ENCODE results near the gene PTPN14.
"Not testable (repeated sequence)": the region's sequence is repeated elsewhere in the genome, so short reads cannot be mapped to it uniquely, and the experiment has no call there.

The PTPN14 gene

DNA sequence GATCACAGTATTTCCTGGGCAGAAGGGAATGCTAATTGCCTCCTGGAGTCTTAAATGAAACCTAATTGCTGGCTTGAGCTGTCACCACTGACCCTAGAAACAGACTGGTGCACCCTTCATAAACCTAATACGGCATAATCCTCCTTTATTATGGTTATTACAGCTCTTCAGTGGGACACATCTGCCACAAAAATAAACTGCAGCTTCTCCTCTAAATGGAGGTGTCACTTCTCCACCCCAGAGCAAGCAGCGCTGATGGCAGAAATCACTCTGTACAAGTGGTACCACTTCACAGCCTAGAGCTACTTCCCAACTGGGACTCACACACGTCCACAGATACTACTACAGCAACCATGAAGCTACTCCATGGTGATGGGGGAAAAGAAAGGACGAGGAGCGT lies 11.1 kb downstream of the PTPN14 start:
- no peak for DNase-seq

DNA sequence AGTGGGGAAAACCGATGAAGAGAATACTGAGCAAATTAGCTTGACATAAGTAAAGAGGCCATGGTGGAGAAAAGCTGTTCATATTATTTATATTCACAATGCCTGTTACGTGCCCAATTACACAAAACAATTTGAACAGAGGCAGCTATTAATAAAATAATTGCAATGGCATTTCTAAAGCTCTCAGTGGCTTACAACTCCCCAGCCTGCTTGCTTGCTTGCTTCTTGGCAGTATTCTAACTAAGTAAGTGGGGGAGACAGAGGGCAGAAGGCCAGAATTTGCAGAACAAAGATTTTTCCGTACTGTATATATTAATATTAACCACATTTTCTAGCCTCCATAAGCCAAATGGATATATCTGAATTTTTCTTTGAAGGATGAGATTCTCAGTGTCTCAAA lies 12.9 kb downstream of the PTPN14 start:
- DNase-seq: no peak

DNA sequence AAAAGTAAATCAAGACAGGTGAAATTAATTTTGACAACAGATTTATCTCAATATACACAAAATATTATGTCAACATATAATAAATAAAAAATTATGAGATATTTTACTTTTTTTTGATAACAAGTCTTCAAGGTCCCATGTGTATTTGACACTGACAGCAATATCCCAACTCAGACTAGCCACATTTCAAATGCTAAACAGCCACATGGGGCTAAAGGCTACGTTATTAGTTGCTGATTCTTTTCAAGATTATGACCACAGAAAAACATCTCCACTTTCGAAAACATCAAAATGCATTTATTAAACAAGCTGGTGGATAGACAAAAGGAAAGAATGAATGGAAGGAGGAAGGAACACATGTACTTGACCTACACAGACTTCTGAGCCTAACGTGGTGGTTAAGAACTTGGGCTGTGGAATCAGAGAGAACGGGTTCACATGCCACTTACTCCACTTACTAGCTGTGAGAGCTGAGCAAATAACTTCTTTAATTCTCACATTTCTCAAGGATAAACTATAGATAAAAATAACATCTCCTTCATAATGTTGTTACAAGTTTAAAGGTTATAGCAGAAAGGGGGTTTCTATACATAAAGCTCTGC lies 13.4 kb downstream of the PTPN14 start:
- DNase-seq: no peak

DNA sequence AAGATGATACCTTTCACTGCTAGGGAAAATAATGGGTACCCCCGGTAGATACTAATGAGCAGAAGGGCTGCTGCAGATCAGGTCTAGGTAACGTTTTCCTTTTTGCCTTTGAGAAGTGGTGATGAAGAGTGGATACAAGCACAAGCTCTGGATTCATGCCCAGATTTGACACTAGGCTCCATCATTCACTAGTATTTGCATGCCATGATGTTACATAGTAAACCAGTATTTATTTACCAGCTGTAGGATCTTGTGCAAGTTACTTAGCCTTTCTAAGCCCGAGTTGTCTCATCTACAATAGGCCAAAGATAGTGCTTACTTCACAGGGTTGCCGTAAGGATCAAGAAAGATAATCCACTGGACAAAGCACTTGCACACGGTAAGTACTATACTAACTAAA lies 14.2 kb downstream of the PTPN14 start:
- no peak for DNase-seq

DNA sequence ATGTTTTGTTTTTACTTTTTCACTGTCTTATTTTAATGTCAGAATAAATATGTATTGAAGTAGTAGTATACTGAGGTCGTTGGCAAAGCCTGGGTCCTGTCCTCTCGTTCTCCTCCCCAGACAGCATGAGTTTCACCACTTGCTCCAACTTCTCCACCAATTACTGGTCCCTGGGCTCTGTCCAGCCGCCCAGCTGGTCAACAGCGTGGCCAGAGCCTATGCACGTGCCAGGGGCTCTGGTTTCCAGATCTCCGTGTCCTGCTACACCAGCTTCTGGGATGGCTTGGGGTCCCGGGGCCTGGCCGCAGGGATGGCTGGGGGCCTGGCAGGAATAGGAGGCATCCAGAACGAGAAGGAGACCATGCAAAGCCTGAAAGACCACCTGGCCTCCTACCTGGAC lies 19.3 kb downstream of the PTPN14 start:
- no peak for DNase-seq

DNA sequence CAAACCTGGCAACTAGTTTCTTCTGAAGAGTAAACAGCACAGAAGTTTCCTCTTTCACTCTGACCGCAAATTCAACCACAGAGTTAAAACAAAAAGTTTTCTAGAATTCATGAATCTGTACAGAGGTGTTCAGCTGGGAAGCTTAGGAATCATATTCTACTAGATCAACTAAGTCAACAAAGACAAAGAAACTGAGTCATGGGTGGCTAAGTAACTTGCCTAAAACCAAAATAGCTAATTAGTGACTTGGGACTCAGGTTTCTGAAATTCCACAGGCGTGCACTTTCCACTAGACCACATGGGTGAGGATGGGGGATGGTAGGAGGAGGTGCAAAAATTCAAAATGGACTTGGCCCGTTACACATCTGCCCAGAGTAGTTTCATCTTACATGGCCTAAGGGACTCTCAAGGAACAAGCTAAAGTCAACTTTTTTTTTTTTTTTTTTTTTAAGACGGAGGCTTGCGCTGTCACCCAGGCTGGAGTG lies 25.8 kb downstream of the PTPN14 start:
- no peak for DNase-seq

DNA sequence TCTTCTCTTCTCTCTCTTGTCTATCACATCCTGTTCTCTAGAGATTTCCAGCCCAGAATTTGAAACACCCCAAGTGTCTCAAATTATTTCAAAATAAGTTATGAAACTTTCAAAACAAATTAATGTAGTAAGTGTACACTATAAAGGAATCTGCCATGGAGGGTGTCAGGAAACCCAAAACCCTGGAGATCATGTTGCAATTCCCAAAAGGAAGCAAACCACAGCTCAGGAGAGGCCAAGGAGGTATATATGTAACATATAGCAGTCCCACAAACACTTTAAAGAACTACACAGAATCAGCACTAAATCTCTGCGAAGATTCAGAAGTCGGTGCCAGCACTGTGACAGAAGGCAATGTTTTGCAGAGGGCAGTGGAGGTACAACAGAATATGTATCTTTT lies 26.6 kb downstream of the PTPN14 start:
- no peak for DNase-seq

DNA sequence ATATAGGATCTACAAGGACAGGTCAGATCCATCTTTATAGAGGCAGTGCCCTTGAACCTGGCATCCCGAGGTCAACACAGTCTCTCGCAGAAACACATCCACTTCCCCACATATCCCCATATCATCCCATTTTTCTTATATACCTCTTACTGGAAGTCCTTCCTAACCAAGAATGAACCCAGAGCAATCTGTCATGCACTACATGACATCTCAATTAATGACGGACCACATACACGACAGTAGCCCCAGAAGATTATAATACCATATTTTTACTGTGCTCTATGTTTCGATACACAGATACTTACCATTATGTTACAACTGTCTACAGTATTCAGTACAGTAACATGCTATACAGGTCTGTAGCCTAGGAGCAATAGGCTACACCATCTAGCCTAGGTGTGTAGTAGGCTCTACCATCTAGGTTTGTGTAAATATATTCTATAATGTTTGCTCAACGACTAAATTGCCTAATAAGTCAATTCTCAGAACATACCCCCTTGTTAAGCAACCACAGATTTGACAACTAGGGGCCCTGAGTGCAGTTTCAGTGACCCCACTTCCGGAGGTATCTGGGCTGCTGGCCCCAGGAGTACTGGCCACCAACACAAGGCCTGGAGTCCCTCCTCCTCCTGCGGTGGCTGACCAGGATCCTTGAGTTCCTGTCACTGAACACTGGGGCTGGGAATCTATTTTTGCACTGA lies 28.1 kb downstream of the PTPN14 start:
- DNase-seq: no peak

DNA sequence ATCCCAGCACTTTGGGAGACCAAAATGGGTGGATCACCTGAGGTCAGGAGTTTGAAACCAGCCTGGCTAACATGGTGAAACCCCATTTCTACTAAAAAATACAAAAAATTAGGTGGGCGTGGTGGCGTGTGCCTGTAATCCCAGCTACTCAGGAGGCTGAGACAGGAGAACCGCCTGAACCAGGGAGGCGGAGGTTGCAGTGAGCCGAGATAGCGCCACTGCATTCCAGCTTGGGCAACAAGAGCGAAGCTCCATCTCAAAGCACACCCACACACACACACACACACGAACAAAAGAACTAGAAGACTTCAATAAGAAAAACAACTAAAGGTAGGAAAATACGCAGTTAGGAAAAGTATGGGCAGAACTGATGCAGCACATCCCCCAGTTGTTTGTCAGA lies 29.9 kb downstream of the PTPN14 start:
- not testable (repeated sequence) for DNase-seq

DNA sequence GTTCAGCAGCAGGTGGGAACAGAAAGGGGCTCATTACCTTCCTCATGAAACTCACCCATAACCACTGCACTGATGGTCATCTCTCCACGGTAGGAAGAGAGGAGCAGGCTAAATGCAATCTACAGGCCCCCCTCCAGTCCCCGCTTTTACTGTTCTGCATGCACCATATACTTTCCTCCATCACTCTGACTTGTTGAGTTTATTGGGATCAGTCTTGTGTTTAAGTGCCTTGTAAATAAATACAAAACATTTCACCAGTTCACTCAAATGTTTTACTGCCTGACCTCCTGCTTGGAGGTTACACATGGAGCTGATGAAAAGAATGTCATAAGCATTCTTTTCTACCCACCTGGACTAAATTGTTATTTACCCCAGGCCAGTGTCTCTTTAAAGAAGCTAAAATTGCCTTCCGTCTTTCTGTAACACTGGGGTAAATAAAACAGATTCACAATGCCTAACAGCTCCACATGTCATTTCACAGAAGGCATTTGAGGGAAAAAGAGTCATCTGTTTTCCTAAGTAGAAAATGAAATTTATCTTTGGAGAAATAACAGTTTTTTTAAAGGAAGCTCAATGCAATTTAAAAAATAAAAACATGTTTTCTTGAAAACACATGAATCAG lies 30.7 kb downstream of the PTPN14 start:
- DNase-seq: no peak

DNA sequence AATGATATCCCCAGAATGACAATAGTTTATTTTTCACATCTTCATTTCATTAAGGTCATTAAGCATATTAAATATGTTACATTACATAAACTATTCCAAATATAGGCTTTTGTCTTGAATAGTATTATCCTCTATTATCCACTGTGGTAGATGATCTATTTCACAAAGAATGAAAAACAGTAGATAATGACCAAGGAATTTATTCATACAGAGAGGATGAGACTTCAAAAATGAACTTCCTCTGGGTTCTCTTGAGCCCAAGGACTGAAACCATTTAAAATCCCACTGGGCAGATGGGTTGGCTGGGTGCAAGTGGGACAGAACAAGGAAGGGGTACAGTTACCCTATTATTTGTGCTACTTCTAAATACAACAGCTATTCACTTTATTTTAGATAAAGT lies 33.0 kb downstream of the PTPN14 start:
- no peak for DNase-seq

DNA sequence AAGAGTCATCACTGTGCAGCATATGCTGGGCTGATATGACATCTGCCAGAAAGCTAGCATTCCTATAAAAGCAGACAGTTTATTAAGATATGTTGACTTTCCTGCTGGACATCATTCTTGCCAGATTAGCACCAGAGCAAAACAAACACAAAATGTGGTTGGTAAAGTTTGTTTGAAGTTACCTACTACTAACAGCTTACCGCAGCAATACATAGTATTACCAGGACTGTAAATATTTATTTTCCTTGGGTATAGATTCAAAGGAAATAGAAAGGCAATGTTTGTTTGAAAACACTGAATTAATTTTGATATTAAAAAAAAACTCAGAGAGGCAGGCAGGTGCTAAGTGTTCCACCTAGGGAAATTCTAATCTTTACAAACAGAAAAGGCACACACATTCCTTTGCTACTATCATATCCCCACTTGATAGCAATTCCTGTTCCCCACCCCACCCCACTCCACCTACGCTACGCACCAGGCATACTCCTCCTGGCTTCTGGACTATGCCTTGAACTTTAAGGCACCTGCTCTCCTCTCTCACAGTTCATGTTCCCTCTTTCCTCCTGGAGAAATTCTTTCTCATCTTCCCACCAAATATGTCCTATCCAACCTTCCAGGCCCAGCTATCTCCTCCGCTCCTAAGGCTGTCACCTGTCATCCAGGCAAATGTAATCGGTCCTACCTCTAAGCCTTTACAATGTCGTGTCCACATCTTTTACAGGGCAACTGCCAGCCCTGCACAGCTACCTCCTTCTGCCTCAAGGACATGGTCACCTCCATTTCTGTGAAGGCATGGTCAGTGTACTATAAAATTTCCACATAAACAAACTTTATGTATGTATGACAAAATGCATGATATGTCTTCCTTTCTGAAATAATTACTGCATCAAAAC lies 34.7 kb downstream of the PTPN14 start:
- DNase-seq: no peak

DNA sequence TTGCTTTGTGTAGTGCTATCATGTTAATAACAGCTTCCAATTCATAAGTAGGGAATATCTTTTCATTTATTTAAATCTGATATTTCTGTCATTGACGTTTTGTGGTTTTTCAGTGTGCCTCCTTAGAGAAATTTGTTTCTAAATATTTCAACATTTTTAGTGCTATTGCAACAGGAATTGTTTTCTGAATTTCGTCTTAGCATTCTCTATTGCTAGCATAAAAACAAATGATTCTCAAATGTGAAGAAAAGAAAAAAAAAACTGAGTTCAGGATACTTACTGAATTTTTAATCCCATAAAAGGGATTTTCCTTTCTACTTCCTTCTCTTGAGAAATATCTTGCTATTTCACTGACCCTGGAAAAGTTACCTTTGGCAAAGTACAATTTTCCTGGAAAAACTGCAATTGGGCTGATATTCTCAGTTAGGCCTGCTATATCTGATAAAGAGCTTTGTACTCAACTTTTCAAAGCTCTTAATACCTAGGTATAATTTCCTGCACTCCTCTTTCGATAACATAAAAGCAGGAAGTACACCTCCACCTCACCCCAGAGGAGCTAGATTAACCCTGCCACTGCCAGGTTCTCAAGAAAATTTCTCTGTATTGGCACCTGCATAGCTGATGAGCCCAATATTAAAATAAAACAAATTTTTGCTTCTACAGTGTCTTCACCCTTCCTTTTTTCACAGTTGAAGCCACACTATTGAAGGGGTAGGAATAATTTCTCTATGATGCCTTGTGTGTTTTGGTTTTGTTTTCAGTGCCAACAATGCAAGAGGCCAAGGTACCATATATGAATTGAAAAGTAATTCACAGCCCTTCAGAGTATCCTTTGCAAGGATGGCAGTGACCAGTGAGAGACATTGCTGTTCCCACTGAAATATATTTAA lies 35.6 kb downstream of the PTPN14 start:
- DNase-seq: no peak

DNA sequence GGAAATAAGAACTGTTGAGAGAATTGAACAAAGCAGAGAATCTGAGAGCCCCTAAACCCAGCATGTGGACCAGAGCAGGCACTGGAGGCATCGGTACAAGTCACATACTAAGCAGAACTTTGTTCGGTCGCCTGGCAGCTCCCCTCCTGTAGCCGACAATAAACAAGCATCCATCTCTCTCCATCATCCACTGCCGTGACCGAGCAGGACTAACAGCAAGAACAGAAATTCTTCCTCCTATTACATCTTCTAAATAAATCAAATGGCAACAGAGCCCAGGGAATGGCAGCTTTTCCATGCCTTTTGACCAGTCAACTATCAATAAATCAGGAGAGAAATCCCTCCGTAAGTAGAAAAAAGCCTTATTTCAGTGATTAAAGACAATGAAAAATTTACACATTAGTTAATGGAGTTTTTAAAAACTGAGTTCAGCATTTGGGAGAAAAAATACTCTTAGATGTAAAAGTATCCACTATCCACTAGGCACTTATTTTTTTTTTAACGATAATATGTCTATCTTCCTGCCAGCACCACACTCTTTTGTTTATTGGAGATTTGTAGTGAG lies 36.5 kb downstream of the PTPN14 start:
- no peak for DNase-seq

DNA sequence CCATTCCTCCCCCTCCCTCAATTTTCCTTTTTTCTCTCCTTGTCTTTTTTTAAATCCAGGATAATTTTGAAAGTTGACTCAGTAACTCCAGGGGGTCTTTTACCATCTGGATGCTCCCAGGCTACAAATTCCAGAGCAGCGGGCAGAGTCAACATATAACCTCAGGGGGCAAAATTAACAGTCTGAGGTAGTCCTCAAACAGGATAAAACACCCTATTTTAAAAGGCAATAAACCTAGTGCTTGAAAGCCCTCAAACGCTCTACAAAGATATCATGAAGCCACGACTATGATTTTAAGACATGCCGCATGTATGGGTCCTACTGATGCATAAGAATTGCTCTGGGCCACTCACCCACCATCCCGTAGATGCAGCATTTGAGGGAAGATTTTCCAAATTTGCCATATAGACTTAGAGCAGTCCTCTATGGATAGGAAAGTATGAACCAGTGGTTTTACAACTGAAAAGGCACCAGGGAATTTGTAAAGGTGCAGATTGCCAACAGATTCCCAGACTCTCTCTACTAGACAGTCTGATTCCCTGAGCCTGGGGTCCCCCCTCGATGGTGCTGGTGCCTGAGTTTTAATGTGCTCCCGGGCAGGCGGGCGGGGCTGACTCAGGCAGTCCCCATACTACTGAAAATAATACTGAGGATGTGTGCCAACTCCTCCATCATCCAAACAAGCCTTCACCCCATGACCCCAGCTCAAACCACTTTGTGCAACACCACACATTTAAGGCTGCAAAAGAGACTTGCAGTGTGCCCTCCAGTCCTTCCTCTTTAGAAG lies 37.2 kb downstream of the PTPN14 start:
- DNase-seq: no peak

DNA sequence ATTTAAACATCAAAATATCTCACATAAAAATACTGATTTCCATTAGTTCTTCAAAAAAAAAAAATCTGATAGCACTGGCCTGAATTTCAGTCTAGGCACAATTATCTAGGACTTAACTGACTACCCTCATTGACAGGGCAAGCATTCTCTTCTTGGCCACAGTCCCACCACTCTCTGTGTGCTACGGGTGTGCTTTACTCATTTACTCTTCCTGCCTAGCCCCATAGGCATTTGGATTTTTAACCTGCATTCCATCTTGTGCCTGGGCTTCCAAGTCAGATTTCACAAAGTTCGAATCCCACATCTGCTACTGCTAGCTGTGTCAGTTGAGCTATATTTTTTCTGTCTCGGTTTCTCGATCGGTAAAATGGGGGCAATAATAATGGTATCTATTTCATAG lies 38.0 kb downstream of the PTPN14 start:
- DNase-seq: no peak

DNA sequence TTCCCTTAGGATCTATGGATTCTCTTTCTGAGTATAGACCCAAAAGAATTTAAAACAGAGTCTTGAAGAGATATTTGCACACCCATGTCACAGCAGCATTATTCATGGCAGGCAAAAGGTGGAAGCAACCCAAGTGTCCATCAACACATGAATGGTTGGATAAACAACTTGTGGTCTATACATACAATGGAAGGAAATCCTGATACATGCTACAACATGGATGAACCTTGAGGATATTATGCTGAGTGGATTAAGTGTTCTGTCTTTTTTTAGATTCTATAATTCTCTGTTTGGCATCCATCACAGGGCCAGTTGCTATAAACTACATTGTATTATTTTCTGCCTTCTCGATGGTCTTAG lies 39.8 kb downstream of the PTPN14 start:
- no peak for DNase-seq

DNA sequence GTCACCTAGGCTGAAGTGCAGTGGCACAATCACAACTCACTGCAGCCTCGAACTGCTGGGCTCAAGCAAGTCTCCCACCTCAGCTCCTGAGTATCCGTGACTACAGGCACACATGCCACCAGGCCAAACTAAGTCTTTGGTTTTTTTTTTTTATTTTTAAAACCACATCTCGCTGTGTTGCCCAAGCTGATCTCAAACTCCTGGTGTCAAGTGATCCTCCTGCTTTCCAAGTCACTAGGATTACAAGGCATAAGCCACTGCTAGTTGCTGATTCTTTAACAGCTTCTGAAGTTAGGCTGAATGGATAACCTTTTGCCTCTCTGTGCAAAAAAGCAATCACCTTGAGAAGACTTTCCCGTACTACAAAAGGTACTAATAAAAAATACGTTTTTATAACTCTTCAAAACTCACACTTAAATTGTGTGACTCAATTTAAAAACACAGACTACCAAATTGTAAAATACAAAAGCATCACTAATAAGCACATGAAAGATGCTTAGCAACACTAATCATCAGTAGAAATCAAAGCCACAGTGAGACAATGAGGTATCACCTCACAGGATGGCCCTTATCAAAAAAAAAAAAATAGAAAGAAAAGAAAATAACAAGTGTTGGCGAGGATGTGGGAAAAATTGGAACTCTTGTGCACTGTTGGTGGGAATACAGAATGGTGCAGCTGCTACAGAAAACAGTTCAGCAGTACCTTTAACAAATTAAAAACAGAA lies 40.3 kb downstream of the PTPN14 start:
- no peak for DNase-seq

DNA sequence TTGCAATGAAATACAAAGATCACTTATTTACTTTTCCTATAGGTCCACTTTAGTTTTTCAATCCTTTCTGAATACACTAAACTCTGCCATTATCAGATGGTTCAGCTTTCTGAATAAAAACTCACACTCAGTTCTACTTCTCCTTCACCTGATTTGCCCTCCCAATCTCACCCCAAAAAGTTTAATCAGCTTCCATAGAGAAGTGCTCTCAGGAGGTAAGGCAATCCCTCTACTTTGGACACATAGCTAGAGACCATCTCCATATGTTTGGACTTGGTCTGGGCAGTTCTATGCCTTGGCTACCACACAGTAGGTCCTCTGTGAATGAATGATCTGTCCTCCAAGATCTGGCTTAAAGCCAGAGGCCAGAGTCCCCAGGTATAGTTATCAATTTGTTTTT lies 40.9 kb downstream of the PTPN14 start:
- no peak for DNase-seq

DNA sequence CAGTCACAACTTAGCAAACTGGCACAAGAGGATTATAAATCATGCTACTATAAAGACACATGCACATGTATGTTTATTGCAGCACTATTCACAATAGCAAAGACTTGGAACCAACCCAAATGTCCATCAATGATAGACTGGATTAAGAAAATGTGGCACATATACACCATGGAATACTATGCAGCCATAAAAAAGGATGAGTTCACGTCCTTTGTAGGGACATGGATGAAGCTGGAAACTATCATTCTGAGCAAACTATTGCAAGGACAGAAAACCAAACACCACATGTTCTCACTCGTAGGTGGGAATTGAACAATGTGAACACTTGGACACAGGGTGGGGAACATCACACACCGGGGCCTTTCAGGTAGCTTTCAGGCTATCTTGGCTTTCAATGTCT lies 41.8 kb downstream of the PTPN14 start:
- not testable (repeated sequence) for DNase-seq
